Measurements from ENCODE around the gene JUNB.

The JUNB gene

GRCh38 chr19:12778905-12779161, 12.5 kb upstream of the JUNB start:
- Histone ChIP-seq H3K9me2 (replicated peaks; ENCODE audit: low read depth, low read length) (no peaks in the 10 kb centered on the region), H3K4me1 (ENCODE audit: insufficient read depth, low read length, poor library complexity, severe bottlenecking) (peaks cover 36% of the 10 kb centered on the region), H3K9me3 (ENCODE audit: insufficient read depth, low read depth, low read length) (no peaks in the 10 kb centered on the region), H3K36me3 (ENCODE audit: insufficient read depth, low read length) (no peaks in the 10 kb centered on the region), H3F3A (ENCODE audit: low read depth) (no peaks in the 10 kb centered on the region), H3K79me2 (ENCODE audit: insufficient read depth, low read length) (no peaks in the 10 kb centered on the region), H3K9ac (ENCODE audit: low read depth, low read length, poor library complexity, severe bottlenecking) (peak overlapping the region; percentile 79), H3K27me3 (ENCODE audit: insufficient read depth, low read length, poor library complexity, severe bottlenecking) (no peaks in the 10 kb centered on the region), H4K20me1 (ENCODE audit: insufficient read depth, low read length, poor library complexity, severe bottlenecking) (no peaks in the 10 kb centered on the region), H2AFZ (ENCODE audit: low read length) (peak overlapping the region; percentile 88), H3K4me3 (ENCODE audit: low read length, poor library complexity, severe bottlenecking) (peak overlapping the region; percentile 79), H3K4me2 (ENCODE audit: low read depth, low read length, poor library complexity, severe bottlenecking) (peak overlapping the region; percentile 98)
- TF ChIP-seq EZH2phosphoT487 (IDR thresholded peaks at IDR 0.05; ENCODE audit: borderline replicate concordance) (no peak), CTCF (conservative IDR thresholded peaks at IDR 0.05; ENCODE audit: low read length) (no peak)

- Histone ChIP-seq H3K79me2 (ENCODE audit: insufficient read depth, low read length) (no peaks in the 10 kb centered on the region), H3K4me1 (ENCODE audit: insufficient read depth, low read length, poor library complexity, severe bottlenecking) (peaks cover 36% of the 10 kb centered on the region), H4K20me1 (ENCODE audit: insufficient read depth, low read length, poor library complexity, severe bottlenecking) (no peaks in the 10 kb centered on the region), H3K9me2 (replicated peaks; ENCODE audit: low read depth, low read length) (no peaks in the 10 kb centered on the region), H3K4me3 (ENCODE audit: low read length, poor library complexity, severe bottlenecking) (peak overlapping the region; percentile 79), H3K36me3 (ENCODE audit: insufficient read depth, low read length) (no peaks in the 10 kb centered on the region), H3K9ac (ENCODE audit: low read depth, low read length, poor library complexity, severe bottlenecking) (peak overlapping the region; percentile 79), H3K9me3 (ENCODE audit: insufficient read depth, low read depth, low read length) (no peaks in the 10 kb centered on the region), H2AFZ (ENCODE audit: low read length) (peak overlapping the region; percentile 23; the same call in 1 of the 2 replicates), H3K27me3 (ENCODE audit: insufficient read depth, low read length, poor library complexity, severe bottlenecking) (no peaks in the 10 kb centered on the region), H3K4me2 (ENCODE audit: low read depth, low read length, poor library complexity, severe bottlenecking) (peak overlapping the region; percentile 98), H3F3A (ENCODE audit: low read depth) (no peaks in the 10 kb centered on the region)
- TF ChIP-seq EZH2phosphoT487 (IDR thresholded peaks at IDR 0.05; ENCODE audit: borderline replicate concordance) (no peak), CTCF (conservative IDR thresholded peaks at IDR 0.05; ENCODE audit: low read length) (peak; percentile 26)
Measured at GRCh38 chr19:12779162-12779993, 11.9 kb upstream of the JUNB start.

GRCh38 chr19:12782174-12782423, 9.2 kb upstream of the JUNB start:
- Histone ChIP-seq H3K9me2 (replicated peaks; ENCODE audit: low read depth, low read length) (no peaks in the 10 kb centered on the region), H3K9ac (ENCODE audit: low read depth, low read length, poor library complexity, severe bottlenecking) (peak overlapping the region; percentile 58), H3F3A (ENCODE audit: low read depth) (no peaks in the 10 kb centered on the region; the same call in 1 of the 2 replicates), H3K4me3 (ENCODE audit: low read length, poor library complexity, severe bottlenecking) (peak overlapping the region; percentile 64), H3K27me3 (ENCODE audit: insufficient read depth, low read length, poor library complexity, severe bottlenecking) (no peaks in the 10 kb centered on the region), H4K20me1 (ENCODE audit: insufficient read depth, low read length, poor library complexity, severe bottlenecking) (no peaks in the 10 kb centered on the region), H3K36me3 (ENCODE audit: insufficient read depth, low read length) (no peaks in the 10 kb centered on the region), H2AFZ (ENCODE audit: low read length) (peak overlapping the region; percentile 59; the same call in 1 of the 2 replicates), H3K4me1 (ENCODE audit: insufficient read depth, low read length, poor library complexity, severe bottlenecking) (peaks cover 46% of the 10 kb centered on the region), H3K4me2 (ENCODE audit: low read depth, low read length, poor library complexity, severe bottlenecking) (peak overlapping the region; percentile 60), H3K9me3 (ENCODE audit: insufficient read depth, low read depth, low read length) (no peaks in the 10 kb centered on the region), H3K79me2 (ENCODE audit: insufficient read depth, low read length) (no peaks in the 10 kb centered on the region)
- TF ChIP-seq EZH2phosphoT487 (IDR thresholded peaks at IDR 0.05; ENCODE audit: borderline replicate concordance) (no peak), CTCF (conservative IDR thresholded peaks at IDR 0.05; ENCODE audit: low read length) (no peak)
